ENCODE data around the gene MYZAP.

MYZAP gene

DNA sequence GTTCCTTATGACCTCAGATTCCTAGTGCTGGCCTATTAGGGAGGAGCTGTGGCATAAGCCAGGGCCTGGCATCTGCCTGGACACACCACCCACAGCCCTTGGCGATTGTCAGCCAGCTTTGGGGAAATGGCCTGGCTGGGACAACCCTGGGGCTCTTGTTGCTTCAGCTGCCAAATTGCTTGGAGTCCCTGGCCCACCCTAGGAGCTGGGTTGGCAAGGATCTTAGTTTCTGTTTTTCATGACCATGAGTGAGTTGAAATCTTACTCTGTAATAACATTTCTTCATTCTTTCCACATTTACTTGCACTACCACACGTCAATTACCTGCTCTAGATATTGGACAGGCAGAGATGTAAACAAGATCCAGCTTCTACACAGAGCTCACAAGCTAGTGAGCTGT, 1.9 kb upstream of the MYZAP start:
- peak in 1 of 10 donors; percentile 87 for DNase-seq
- intact Hi-C loops (cut with DNase I), result no loop called here

DNA sequence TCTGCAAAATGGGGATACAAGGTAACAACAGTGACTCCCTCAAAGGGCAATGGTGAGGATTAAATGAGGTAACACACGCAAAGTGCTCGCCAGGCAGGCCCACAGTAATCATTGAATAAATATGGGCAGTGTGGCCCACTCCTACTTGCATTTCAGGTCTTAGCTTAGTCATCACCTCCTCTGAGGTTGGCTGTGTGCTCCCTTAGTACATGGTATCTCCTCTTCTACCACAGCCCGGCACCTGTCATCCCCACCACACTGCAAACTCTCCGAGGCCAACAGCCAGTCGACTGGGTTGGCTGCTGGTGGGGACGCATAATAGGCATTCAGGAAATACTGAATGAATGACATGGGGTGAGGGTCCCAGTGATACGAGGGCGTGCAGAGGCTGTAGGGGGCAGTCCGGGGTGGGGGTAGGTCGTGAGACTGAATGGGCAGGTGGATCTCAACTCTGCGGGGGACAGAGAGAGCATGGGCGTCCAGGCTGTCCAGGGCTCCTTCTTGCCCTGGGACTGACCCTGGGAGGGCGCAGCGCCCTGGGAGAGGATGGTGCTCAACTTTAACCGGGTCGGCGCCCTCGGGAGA, 375 bp upstream of the MYZAP start:
- intact Hi-C loops (cut with DNase I), result no loop called here
- no peak for DNase-seq

DNA sequence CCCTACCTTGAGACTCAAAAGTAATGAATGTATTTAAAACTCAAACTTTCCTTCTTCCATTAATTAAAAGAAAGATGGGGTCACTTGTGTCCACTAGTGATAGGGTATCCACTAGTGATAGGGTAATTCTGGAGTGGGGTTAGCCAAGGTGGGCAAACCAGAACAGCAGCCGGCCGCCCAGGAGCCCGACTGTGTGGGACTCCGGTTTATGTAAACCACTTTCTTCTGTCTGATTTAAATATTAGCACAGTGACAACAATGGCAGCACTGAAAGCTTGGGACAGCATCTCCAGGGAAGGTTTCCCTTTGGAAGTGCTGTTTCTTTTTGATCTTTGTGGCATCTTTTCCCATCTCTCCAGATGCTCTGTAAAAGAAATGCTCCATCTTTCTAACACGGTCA, 722 bp downstream of the MYZAP start:
- DNase-seq, result no peak
- intact Hi-C loops (cut with DNase I), result no loop called here

DNA sequence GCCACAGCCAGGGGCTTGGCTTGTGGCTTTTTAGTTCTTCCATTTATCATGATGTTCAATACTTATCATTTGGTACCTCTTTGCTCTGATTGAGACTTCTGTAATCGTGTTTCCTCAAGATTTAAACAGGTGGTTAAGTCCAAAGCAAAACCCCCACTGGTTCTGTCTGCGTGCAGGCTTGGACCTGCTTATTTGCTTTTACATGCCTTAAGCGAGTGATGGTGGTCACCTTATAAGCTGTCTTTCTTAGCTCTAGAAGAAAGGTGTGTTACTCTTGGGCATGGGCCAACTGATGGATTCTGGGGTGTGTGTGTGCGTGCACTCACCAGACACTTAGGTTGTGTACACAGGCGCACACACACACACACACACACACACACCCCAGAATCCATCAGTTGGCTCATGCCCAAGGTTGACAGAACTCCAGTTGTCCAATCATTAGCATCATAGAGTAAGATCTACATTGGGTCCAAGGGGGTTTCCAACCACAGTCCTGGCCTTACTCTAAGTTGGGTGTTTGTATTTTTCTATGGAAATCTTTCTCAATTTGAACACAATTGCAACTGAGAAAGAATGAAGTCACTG, 1.2 kb downstream of the MYZAP start:
- no peak for DNase-seq
- intact Hi-C loops (cut with DNase I), result no loop called here

DNA sequence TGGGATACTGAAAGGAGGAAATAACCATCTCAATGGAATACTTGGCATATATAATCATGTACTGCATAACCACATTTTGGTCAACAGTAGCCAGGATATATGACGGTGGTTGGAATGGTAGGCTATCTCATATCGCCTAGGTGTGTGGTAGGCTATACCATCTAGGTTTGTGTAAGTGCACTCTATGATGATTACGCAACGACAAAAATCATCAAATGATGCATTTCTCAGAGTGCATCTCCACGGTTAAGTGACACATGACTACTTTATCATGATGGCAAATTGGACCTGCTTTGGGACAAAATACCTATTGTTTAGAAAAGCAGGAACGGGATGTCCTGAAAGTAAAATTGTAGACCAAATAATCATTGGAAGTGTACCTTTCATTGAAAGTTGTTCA, 2.8 kb downstream of the MYZAP start:
- DNase-seq, result no peak
- intact Hi-C loops (cut with DNase I), result no loop called here

DNA sequence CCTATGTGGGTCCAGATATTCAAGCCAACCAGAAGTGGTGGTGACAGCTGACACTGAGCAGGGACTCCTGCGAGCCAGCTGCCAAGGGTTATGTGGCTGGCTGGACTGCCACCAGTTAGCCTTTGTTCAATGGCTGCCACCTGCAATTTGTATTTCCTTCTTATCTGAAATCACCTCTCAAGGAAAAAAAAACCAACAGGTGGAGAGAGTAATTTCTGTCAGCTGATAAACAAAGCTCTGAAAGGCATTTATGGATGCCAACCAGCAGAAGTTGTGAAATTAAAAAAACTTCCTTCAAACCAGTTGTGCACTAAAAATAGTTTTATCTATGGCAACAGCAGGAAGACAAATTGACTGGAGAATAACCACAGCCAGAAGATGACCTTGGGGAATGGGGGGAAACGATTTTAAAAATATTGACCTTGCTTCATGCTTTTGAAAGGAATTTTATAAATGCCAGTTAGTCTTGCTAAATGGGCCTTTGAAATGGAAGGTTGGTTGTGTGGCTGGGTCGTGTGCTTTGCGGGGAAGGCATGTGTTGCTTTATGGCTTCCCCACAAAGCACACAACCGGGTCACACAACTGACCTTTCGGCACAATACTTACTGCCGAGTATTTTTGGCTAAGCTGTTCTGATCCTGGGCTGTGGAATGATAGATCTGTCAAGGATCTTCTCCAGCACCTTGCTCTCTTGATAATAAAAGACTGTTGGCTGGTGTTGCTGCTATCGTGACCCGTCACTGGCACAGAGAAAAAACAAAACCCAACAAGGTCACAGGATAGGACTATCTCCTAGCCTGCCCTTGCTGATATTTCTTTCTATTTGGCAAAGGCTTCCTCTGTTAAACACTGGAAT, 3.5 kb downstream of the MYZAP start:
- DNase-seq, result no peak
- intact Hi-C loops (cut with DNase I), result no loop called here

DNA sequence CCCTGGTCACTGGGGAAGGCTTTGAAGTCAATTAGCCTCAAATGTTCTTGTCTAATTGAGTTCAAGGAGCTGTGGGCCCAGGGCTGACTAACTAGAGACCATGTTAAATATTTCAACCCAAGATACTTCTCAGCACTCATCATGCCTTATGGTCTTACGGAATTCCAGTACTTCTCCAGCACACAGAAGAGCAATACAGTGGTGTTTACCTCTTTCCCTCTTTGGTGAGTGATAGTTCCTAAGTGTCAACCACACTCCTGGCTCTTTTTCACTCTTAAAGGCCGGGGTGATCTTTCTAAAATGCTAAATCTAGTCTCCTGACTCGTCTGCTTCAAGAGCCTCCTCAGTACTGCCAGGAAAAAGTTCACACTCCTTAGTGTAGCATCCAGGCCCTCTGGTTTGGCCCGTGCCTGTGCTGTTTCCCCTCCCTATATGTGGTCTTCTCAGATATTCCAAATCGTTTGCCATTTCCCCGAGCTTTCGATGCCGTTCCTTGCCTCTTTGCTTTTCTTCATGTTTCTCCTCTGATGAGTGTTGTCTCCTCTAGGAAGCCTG, 4.7 kb downstream of the MYZAP start:
- intact Hi-C loops (cut with DNase I), result no loop called here
- DNase-seq, result no peak

DNA sequence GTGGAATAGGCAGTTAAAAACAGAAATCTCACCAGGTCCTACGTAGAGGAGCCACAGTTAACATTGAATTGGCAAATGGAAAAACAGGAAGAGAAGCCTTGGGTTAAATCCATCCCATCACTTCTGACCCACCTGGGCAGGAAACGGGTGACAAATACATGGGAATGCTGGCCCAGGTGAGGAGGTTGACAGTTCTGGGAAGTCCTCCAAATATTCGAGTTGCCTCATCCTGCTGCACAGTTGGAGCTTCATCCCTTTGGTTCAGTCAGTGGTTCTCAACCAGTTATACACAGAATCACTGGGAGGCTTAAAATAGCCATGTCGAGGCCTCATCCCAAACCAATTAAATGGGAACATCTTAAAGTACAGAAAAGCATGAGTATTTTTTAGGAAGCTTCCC, 5.3 kb downstream of the MYZAP start:
- intact Hi-C loops (cut with DNase I), result no loop called here
- DNase-seq, result no peak

DNA sequence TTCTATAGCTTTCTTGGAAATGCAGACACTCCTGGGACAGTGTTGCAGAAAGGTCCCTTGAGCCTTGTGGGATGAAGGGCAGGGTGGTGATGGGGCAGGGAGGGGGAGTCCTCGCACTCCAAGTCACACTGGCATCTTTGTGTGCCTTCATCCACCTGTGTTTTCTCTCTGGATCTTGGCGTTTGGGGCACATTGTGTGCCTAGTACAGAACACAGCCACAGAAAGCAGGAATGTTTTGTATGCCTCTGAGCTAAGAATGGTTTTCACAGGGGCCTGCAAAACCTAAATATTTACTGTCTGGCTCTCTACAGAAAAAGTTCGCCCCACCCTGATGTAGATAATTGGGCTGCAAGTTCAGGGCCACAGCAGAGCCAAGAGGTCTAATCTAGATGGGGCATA, 5.7 kb downstream of the MYZAP start:
- intact Hi-C loops (cut with DNase I), result no loop called here
- DNase-seq, result no peak

DNA sequence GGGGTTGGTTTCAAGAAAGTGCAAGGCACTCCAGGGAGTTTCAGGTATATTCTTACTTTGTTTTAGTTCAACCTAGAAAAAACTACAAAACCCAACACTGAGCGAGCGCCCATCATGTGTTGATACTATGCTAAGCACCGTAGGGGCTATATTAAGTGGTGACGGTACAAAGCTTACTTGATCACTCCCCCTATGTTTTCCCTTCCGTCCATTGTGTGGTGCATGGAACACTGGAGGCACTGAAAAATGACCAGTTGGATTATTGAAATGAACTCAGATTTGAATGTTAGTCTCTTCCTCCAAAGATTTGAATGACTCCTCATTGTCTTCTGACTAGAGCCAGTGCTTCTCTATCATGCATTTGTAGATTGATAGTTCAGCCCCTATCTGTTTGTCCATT, 6.6 kb downstream of the MYZAP start:
- no peak for DNase-seq

DNA sequence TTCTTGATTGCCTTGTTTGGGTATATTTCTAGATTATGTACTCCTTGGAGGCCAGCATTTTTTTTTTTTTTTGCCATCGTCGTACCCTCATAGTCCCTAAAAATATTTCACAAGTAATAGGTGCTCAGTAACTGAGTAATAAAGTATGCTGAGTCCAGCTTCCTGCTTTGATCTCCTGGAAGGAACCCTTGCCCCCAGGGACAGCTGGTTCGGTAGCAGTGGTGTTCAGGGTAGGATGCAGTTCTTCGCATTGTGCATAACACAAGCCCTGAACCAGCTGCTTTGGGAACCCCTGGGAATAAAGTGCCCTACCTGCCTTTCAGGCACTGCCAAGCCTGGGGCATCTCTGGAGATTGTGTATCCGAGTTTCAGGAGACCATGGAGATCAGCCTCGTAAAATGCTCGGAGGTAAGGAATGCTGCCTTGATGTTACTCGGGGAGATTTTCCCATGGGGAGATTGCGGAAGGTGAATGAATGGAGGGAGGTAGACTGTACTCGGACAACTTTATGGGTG, 7.6 kb downstream of the MYZAP start:
- no peak for DNase-seq
- intact Hi-C loops (cut with DNase I), result no loop called here

More for the DNA sequence above, 6.6 kb downstream of the MYZAP start:
- intact Hi-C loops (cut with DNase I), result no loop called here

DNA sequence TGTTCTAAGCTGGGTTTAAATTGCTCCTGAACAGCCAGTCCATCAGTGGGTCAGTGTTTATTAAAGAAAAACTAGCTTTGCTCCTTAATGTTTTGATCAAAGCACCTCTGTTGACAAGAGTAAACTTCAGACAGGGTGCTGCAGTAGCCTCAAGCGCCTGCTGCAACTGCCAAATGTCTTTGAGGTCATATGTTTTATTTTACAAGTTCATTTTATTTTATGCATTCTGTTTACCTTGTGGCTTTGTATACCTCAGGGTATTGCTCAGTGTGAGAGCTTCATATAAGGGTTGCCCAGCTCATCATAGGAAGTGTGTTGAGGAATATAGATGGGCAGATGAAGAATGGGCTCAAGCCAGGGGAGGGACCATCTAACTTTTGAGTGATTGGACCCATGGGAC, 8.5 kb downstream of the MYZAP start:
- DNase-seq, result no peak
- intact Hi-C loops (cut with DNase I), result no loop called here

DNA sequence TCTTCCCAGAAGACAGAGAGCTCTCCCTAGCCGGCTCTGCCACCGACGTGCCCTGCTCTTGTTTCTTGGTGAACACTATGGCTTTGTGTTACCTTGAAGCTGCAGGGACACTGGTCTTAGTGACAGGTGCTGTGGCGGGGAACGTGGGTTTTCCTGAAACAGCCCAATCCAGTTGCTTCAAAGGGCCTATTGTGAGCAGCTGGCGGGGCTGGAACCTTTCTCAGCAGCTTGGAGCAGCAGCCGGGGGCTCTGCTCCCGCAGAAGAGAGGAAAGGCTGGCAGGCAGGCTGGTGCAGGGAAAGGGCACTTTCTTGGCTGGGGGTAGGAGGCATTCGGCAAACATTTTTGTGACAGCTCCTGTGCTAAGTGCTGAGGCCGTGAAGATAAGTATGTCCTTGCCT, 12.8 kb downstream of the MYZAP start:
- intact Hi-C loops (cut with DNase I), result no loop called here
- DNase-seq, result peak in 3 of 10 donors; percentile 11 to 81 (median 21)

DNA sequence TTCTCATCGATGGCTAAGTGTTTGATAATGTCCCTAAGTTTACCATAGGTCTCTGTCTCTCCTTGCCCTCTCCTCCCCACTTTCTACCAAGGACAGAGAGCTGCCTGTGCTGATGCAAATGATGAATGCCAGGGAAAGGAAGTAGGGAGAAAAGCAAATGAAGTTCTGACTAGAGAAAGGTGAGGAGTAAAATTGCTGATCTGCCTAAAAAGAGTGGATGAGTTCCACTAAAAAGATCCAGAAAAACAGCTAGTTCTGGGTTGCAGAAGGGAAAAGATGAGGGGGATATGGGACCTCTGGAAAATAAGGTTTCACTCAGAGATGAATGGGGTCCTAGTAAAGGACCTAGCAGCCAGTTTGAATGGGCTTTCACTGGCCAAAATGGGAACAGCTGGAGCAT, 13.8 kb downstream of the MYZAP start:
- intact Hi-C loops (cut with DNase I), result no loop called here

DNA sequence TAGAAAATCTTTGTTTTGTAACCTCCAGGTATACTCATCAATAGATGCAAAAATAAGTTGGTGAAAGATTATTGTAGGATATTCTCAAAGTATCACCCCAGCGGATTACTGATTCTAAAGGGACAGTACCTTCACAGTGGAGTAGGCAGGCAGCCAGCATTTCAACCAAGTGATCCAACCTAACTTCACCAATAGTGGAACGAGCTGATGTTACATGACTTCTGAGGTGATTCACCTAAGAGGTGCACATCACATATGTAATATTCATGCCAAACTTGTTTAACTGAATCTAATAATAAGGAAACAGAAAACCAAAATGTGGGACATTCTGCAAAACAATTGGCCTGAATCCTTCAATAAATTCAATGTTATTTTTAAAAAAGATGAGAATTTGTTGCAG, 14.3 kb downstream of the MYZAP start:
- DNase-seq, result no peak
- intact Hi-C loops (cut with DNase I), result no loop called here

More for the DNA sequence above, 13.8 kb downstream of the MYZAP start:
- DNase-seq, result no peak

DNA sequence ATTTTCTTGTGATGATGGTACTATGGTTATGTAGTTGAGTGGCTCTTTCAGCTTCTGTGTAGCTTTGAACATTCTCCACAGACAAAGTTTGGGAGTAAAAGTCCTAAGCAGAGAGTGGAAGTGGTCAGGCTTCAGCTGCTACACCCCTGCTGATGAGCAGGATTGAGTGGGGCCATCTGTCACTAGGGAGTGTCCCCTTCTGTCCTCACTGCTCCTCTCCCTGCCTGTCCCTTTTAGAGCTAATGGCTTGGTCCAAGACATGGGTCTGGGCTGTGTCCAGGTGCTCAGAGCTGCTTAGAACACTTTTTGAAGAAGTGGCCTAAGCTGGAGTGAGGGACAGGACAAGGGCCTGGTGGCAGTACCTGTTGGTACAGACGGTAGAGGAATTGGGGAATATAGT, 15.1 kb downstream of the MYZAP start:
- intact Hi-C loops (cut with DNase I), result no loop called here
- DNase-seq, result no peak

DNA sequence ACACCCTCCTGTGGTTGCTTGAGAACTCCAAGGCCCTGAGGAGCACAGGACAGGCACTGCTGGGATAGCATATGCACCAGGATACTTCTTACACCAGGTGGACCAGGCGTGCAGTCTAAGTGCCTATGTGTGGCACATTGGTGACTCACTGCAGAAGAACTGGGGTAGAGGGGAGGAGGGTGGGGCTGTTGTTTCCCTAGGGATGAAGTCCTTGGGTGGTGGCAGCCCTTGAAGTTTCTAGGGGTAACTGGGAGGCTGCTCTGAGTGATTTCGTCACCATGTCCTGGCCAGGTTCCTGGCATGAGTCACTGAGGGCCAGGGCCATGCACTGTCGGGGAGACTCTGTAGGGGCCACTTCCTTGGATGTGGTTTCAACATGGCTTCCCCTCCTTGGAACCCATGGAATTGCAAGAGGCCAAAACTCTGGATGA, 15.9 kb downstream of the MYZAP start:
- intact Hi-C loops (cut with DNase I), result no loop called here
- DNase-seq, result no peak

DNA sequence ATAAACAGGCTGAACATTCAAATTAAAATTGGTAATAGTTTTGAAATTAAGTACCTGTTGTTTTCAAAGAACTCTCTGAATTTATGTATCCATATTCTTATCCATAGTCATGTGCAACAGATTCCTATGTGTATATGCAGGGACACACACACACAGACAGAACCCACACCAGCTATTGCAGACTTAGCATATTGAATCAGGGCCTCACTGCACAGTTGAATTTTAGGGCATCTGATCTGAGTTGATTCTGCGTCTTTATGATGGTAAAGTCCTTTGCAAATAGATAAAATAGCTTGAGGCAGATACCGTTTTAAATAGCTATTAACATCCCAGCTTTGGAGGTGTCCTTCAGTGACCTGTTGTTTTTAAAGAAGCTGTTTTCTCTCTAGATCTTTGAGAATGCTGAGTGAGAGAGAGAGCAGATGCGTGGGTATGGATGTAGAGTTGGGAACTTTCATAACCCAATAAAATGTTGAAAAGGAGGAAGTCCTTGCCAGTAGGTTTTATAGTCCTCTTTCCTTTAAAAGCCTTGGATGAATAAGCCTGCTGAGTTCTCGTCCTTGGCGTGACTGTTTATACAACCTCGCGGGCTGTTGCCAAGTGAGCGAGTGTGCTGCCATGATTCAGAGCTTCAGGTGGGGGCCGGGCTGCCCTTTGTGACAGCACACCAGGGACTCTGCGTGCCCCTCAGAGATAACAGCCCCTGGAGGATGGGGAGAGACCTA, 18.3 kb downstream of the MYZAP start:
- peak in 1 of 10 donors; percentile 26 for DNase-seq
- intact Hi-C loops (cut with DNase I), result no loop called here

DNA sequence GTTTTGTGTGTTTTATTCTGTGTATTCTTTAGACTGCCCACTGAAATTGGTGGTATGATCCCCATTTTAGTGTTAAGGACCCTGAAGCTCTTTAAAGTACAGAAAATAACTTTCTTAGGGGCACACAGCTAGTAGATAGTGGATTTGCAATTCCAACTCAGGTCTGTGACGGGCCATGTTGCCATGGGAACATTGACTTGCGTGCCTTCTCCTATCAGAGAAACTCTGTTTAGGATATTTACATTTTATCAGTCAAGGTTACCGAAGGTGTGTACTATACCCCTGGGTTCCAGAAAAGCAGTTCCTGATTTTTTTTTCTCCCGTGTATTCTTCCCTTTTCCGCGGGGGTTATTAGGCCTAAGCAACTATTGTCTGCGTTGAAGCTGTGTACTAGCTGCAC, 19.4 kb downstream of the MYZAP start:
- no peak for DNase-seq
- intact Hi-C loops (cut with DNase I), result no loop called here

DNA sequence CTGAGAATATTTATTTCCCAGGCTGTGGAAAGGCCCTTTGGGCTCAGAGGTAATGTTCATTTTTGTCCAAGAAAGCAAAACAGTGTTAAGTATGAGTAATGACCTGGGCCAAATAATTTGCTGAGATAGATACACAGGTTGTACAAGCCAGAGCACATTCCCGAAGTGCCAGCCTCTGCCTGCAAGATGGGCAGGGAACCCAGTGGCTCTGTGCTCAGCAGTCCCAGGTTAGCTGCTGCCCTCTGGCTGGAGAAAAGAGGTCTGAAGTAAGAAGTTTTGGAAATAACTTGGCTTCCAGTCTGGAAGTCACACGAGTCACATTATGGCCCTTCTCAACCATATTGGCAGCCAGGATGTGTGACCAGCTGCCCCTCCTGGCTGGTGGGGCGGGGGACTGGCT, 20.2 kb downstream of the MYZAP start:
- intact Hi-C loops (cut with DNase I), result no loop called here
- DNase-seq, result peak in 3 of 10 donors; percentile 14 to 82 (median 27)

DNA sequence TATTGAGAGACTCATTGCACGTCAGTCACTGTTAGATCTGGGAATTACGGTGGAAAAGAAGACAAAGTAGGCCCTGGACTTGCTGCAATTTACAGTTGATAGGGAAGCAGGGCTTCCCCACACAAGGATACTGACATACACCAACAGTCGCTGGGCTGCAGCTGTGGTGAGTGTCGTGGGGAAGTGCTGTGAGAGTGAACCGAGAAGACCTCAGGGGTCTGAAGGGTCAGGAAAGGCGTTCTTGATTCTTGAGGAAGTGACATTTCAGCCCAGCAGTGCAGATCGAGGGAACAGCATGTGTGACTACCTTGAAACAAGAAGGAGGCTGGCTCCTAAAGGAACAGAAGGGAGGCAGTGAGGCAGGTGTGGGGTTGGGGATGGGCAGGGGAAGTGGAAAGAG, 22.5 kb downstream of the MYZAP start:
- intact Hi-C loops (cut with DNase I), result no loop called here
- no peak for DNase-seq

Measured in posterior cingulate gyrus (tissue), 11 donors.